CD4-positive, alpha-beta T cell treated with Interleukin-6 at 100 ng/mL for 8 hours (primary cell): ENCODE data around the gene DTX1.
"Not testable (repeated sequence)": the region's sequence is repeated elsewhere in the genome, so short reads cannot be mapped to it uniquely, and the experiment has no call there.

Experiments used
- DNase-seq: peaks from one replicate; pipeline ENCODE4 v3.0.0-alpha.2; 2020; ENCODE audit warnings: mixed read lengths, low spot score

Gene DTX1

GRCh38 chr12:113137861-113138783, 81.6 kb downstream of the DTX1 start:
- DNase-seq = no peak

DNA sequence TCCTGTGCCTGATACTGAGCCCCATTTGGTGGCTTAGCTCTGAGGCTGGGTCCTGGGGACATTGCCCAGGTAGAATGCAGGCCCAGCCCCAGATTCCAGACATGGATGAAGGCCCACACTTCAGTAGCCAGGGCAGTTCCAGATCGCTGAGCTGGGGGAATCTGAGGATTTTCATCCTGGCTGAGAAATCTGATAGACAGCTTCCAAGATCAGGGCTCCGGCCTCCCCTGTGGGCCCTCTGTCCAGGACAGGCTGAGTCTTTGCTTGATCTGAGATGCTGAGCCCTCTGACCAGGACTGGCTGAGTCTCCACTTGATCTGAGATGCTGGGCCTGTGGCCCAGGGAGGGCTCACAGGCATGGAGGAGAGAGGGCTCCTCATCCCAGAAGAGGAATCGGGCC, 82.3 kb downstream of the DTX1 start:
- DNase-seq = no peak

- DNase-seq = no peak
Observed at GRCh38 chr12:113140706-113141105, 84.2 kb downstream of the DTX1 start.

DNA sequence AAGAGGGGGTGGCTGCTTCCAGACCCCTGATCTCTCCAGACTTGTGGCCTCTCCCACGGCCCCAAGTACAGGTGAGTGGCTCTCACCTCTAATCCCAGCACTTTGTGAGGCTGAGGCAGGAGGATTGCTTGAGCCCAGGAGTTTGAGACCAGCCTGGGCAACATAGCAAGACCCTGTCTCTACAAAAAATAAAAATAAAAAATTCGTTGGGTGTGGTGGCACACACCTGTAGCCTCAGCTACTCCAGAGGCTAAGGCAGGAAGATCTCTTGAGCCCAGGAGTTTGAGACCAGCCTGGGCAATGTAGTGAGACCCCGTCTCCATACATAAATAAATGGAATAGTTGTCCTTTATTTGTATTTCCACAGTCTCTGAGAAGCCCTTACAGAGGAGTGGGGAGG, 85.2 kb downstream of the DTX1 start:
- not testable (repeated sequence) for DNase-seq

DNA sequence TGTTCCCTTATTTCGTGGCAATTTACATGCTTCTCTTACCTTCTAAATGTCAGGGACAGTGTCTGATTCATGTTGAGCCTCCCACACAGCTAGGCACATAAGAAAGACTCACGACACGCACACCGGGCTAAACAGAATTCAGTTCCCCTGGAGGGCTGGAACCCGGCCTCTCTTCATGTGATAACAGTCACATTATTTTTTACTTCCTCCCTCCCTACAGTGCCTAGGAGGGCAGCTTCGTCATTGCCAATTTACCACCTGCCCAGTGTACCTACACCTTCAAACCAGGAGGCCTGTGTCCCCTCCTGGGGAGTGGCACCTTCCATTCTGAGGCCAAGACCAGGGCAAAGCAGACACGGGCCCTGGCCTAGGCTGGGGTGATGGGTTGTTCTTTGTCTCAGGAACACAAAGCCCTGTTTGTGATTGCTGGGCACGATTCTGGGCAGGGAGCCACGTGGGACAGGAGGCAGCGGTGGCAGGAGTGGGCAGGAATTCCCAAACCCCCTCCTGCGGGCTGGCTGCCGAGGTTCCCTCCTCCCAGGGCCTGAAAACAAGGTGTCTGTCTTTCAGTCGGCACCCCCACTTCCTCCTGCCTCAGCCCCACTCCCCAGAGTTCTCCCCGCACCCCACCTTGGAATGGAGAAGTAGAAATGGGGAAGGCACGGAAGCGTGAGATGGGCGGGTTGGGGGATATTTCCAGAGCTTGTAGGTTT, 85.8 kb downstream of the DTX1 start:
- DNase-seq = no peak

DNA sequence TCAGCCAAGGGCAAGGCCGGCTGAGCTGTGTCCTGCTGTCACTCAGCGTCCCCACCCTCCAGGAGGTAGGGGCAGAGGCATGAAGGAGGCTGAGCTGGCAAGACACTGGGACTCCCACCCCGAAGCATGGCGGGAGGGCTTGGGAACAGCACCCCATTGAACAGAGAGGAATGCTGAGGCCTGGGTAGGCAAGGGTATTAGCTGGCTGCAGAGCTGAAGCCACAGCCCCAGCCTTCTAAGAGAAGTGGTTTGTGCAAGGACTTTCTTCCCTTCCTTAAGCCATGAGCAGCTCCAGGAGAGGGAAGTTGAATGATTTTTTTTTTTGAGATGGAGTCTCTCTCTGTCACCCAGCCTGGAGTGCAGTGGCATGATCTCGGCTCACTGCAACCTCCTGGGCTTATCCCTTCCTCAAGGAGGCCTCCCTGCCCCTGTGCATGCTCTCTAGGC, 86.4 kb downstream of the DTX1 start:
- no peak for DNase-seq

DNA sequence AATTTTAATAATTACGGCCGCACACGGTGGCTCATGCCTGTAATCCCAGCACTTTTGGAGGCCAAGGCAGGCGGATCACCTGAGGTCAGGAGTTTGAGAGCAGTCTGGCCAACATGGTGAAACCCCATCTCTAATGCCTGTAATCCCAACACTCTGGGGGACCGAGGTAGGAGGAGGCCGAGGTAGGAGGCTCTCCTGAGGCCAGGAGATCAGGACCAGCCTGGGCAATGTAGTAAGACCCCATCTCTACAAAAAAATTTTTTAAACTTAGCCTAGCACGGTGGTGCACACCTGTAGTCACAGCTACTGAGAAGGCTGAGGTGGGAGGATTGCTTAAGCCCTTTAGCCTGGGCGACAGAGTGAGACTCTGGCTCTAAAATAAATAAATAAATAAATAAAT, 87.4 kb downstream of the DTX1 start:
- no peak for DNase-seq

- DNase-seq = no peak
Observed at GRCh38 chr12:113144806-113145205, 88.3 kb downstream of the DTX1 start.

DNA sequence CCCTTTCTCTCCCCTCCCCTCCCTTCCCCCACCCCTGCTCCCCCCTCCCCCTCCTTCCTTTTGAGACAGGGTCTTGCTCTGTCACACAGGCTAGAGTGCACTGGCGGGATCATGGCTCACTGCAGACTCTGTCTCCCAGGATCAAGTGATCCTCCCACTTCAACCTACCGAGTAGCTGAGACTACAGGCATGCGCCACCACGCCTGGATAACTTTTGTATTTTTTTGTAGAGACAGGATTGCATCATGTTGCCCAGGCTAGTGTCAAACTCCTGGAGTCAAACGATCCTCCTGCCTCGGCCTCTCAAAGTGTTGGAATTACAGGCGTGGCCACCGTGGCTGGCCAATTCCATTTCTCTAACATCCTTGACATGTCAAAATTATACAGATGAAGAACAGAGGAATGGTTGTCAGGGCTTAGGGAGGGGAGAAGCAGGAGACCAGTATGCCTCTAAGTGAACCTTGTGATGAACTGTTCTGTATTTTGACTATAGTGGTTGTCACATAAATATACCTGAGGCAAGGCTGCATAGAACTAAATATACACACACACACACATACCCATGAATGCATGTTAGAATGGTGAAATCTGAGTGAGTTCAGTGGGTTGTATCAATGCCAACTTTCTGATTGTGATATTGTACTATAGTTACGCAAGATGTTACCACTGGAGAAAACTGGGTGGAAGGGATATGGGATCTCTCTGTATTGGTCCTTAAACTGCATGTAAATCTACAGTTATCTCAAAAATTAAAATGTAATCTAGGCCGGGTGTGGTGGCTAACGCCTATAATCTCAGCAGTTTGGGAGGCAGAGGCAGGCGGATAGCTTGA, 89.4 kb downstream of the DTX1 start:
- DNase-seq = no peak

- DNase-seq = no peak
Observed at GRCh38 chr12:113146999-113147398, 90.5 kb downstream of the DTX1 start.
